PC-9 (cell line): ENCODE data around the gene VDR. TPM values are rescaled to one million over a fixed set of nuclear protein-coding genes. Genes with fewer than 3 reads are reported as not detected.
A peak's percentile ranks its signal among the peaks of the same experiment; 100 is the strongest.

ENCODE experiments used
- BruUV-seq: library from RNA; stranded (reverse); fragments of 400-500 nt; replicated peaks from 2 replicates; lab custom pipeline; 2021; lab: Mats Ljungman, UMichigan
- CTCF ChIA-PET: fragments of 300-600 bp; sonication (Branson Sonifier 250); formaldehyde crosslinking; loops from one replicate; lab custom pipeline; 2022; ENCODE audit warnings: antibody characterized with exemption; lab: Charles Lee
- POLR2A ChIA-PET: fragments of 300-600 bp; sonication (Branson Sonifier 250); formaldehyde crosslinking; loops from one replicate; lab custom pipeline; 2022; ENCODE audit warnings: antibody characterized with exemption; ENCODE audit not compliant: unreplicated experiment; lab: Charles Lee
- DNase-seq, 2 experiments: peaks; one replicate each; pipeline versions ENCODE4 v3.0.0 to v3.0.0-alpha.2; 2015 to 2022; ENCODE audit warnings: mixed read lengths in 1 of 2
- H2AFZ ChIP-seq: fragments of 200-600 bp; sonication (generic); 2 replicates; pipeline ENCODE4 v1.8.1; 2017; ENCODE audit warnings: antibody characterized with exemption
- H3F3A ChIP-seq: fragments of 200-600 bp; sonication (generic); 2 replicates; pipeline ENCODE4 v1.8.1; 2017; ENCODE audit warnings: antibody characterized with exemption, mild to moderate bottlenecking, low read depth; ENCODE audit not compliant: insufficient read depth
- H3K27ac ChIP-seq: fragments of 200-600 bp; sonication (generic); 2 replicates; pipeline ENCODE4 v1.6.1; 2016; ENCODE audit warnings: mixed run types
- H3K27me3 ChIP-seq: fragments of 200-600 bp; sonication (generic); 2 replicates; pipeline ENCODE4 v1.6.1; 2016; ENCODE audit warnings: low read depth, mixed run types; ENCODE audit not compliant: insufficient read depth
- H3K36me3 ChIP-seq: fragments of 200-600 bp; sonication (generic); 2 replicates; pipeline ENCODE4 v1.6.1; 2016; ENCODE audit warnings: low read depth, mixed run types
- H3K4me1 ChIP-seq: fragments of 200-600 bp; sonication (generic); replicated peaks from 2 replicates; pipeline ENCODE4 v1.6.1; 2016; ENCODE audit warnings: mixed run types; ENCODE audit not compliant: insufficient read depth
- H3K4me2 ChIP-seq: fragments of 200-600 bp; sonication (generic); 2 replicates; pipeline ENCODE4 v1.6.1; 2017; ENCODE audit warnings: mixed run types
- H3K4me3 ChIP-seq: fragments of 200-600 bp; sonication (generic); 2 replicates; pipeline ENCODE4 v1.6.1; 2016; ENCODE audit warnings: mixed run types
- H3K79me2 ChIP-seq: fragments of 200-600 bp; sonication (generic); 2 replicates; pipeline ENCODE4 v1.6.1; 2017; ENCODE audit warnings: low read depth, mixed run types
- H3K9me2 ChIP-seq: fragments of 200-600 bp; sonication (generic); 2 replicates; pipeline ENCODE4 v1.8.1; 2017; ENCODE audit warnings: mild to moderate bottlenecking; ENCODE audit not compliant: insufficient read depth
- H3K9me3 ChIP-seq: fragments of 200-600 bp; sonication (generic); 2 replicates; pipeline ENCODE4 v1.8.1; 2016; ENCODE audit warnings: low read depth; ENCODE audit not compliant: insufficient read depth
- H4K20me1 ChIP-seq: fragments of 200-600 bp; sonication (generic); 2 replicates; pipeline ENCODE4 v1.8.1; 2017; ENCODE audit not compliant: insufficient read depth
- EZH2 ChIP-seq: fragments of 200-600 bp; sonication (generic); IDR thresholded peaks from 2 replicates; pipeline ENCODE4 v1.8.0; 2017; ENCODE audit warnings: antibody characterized with exemption, low read depth
- intact Hi-C: fragments of 100-400 bp; cut with micrococcal nuclease; formaldehyde crosslinking; loops from one replicate; pipeline ENCODE4 v1.10.0; 2022; ENCODE audit not compliant: unreplicated experiment
- total RNA-seq: library from RNA; stranded (reverse); gene quantifications from 2 replicates; pipeline ENCODE4 v1.2.3, GENCODE V29; 2021
- TF ChIP-seq, protein P1 (sequence below): fragments of 200-600 bp; sonication (generic); conservative IDR thresholded peaks from 2 replicates; pipeline ENCODE4 v1.6.1; 2017; ENCODE audit warnings: mixed run types, antibody characterized with exemption, mild to moderate bottlenecking, moderate library complexity

Gene VDR
- total RNA-seq, 1 experiment from 2014 or later = 12.3 TPM

- ChIA-PET CTCF (interaction anchor here (0.6 to 1.8 kb wide), 3 partner anchors 47 to 266 kb away, joined by 3 to 8 read pairs (median 4); no protein-coding TSS in a partner anchor), POLR2A (interaction anchor here (0.6 kb wide), 1 partner anchor 174 kb away, joined by 3 read pairs; the partner anchor contains the start of gene ENDOU)
- H4K20me1 ChIP-seq = no peaks in the 10 kb centered on the region
- BruUV-seq = no TSS peak
- H3K9me2 ChIP-seq = no peaks in the 10 kb centered on the region
- intact Hi-C loops = no loop called here
- TF ChIP-seq, protein P1, sequence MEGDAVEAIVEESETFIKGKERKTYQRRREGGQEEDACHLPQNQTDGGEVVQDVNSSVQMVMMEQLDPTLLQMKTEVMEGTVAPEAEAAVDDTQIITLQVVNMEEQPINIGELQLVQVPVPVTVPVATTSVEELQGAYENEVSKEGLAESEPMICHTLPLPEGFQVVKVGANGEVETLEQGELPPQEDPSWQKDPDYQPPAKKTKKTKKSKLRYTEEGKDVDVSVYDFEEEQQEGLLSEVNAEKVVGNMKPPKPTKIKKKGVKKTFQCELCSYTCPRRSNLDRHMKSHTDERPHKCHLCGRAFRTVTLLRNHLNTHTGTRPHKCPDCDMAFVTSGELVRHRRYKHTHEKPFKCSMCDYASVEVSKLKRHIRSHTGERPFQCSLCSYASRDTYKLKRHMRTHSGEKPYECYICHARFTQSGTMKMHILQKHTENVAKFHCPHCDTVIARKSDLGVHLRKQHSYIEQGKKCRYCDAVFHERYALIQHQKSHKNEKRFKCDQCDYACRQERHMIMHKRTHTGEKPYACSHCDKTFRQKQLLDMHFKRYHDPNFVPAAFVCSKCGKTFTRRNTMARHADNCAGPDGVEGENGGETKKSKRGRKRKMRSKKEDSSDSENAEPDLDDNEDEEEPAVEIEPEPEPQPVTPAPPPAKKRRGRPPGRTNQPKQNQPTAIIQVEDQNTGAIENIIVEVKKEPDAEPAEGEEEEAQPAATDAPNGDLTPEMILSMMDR = no peak
- TF ChIP-seq EZH2 = no peak
- no peak overlapping the region for H2AFZ ChIP-seq
- H3K36me3 ChIP-seq = peaks cover 4% of the 10 kb centered on the region; the same call in 1 of the 2 replicates
- no peaks in the 10 kb centered on the region for H3K27me3 ChIP-seq
- no peak overlapping the region for H3K4me3 ChIP-seq
- peaks cover 71% of the 10 kb centered on the region for H3K4me1 ChIP-seq
- H3K9me3 ChIP-seq = no peaks in the 10 kb centered on the region
- H3F3A ChIP-seq = peaks cover 44% of the 10 kb centered on the region
- H3K79me2 ChIP-seq = peaks cover 58% of the 10 kb centered on the region
- 0 out of 2 replicates have a peak overlapping the region, but pooled peaks have one; percentile 57 for H3K4me2 ChIP-seq
- no peak overlapping the region for H3K27ac ChIP-seq
- no peak for DNase-seq
Observed at GRCh38 chr12:47899466-47899865, 5.3 kb downstream of the VDR start.

DNA sequence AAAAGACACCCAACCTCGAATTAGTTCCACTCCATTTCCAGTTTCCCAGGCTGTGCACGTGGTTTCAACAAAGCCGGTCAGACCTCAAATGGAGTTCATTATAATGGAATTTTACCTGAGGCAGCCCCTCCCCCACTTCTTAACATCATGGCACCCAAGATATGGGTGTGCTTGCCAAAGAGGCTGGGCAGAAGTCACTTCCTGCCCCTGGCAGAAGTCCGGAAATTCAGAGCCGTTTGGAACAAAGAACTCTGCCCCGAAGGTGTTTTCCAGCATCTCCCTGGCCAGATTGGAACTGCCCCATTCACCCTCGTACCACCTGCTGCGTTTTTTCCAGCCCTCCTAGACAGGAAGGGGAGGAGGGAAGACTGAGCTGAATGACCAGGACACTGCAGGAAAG, 8.2 kb downstream of the VDR start:
- Histone ChIP-seq H4K20me1 (no peaks in the 10 kb centered on the region), H3K79me2 (peaks cover 36% of the 10 kb centered on the region), H3K36me3 (peaks cover 4% of the 10 kb centered on the region; the same call in 1 of the 2 replicates), H3K4me2 (peak overlapping the region; percentile 62), H3K9me2 (no peaks in the 10 kb centered on the region), H3K4me3 (0 out of 2 replicates have a peak overlapping the region, but pooled peaks have one; percentile 22), H3F3A (peaks cover 38% of the 10 kb centered on the region), H3K27ac (peak overlapping the region; percentile 67), H3K27me3 (no peaks in the 10 kb centered on the region), H3K4me1 (peaks cover 49% of the 10 kb centered on the region), H3K9me3 (no peaks in the 10 kb centered on the region), H2AFZ (0 out of 2 replicates have a peak overlapping the region, but pooled peaks have one; percentile 49)
- DNase-seq = peak; percentile 86 to 89
- TF ChIP-seq, protein P1 = no peak
- TF ChIP-seq EZH2 = no peak
- ChIA-PET POLR2A (interaction anchor here (0.7 kb wide), 1 partner anchor 9 kb away, joined by 6 read pairs; no protein-coding TSS in a partner anchor), CTCF (interaction anchor here (0.6 to 1.0 kb wide), 5 partner anchors 53 to 1037 kb away, joined by 3 to 4 read pairs (median 3); no protein-coding TSS in a partner anchor)
- intact Hi-C loops = no loop called here
- no TSS peak for BruUV-seq

DNA sequence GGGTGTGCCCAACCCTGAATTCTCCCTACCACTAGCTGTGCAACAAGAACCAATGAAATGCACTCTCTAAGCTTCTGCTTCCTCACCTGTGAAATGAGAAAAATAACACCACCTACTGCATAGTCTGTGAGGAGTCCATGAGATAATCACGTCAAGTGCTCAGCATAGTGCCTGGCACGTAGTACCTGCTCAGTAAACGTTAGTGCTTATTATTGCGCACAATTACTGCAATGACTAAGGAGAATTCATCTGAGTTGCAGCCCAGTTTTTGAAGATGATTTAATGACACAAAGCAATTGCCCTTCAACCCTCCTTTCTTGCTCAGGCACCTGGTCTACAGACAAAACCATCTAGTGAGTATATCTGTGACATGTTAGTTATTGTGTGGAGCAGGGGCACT, 8.8 kb downstream of the VDR start:
- peaks cover 43% of the 10 kb centered on the region for H3K4me1 ChIP-seq
- 0 out of 2 replicates have a peak overlapping the region, but pooled peaks have one; percentile 49 for H2AFZ ChIP-seq
- ChIA-PET CTCF (no interaction called here), POLR2A (no interaction called here)
- H3K79me2 ChIP-seq = peaks cover 34% of the 10 kb centered on the region
- H3K9me3 ChIP-seq = no peaks in the 10 kb centered on the region
- peak overlapping the region; percentile 62 for H3K4me2 ChIP-seq
- H3K36me3 ChIP-seq = peaks cover 4% of the 10 kb centered on the region; the same call in 1 of the 2 replicates
- H3F3A ChIP-seq = peaks cover 32% of the 10 kb centered on the region
- H3K27ac ChIP-seq = peak overlapping the region; percentile 67
- no TSS peak for BruUV-seq
- TF ChIP-seq EZH2 = no peak
- TF ChIP-seq, protein P1 = no peak
- DNase-seq = no peak
- intact Hi-C loops = no loop called here
- no peaks in the 10 kb centered on the region for H3K9me2 ChIP-seq
- no peaks in the 10 kb centered on the region for H4K20me1 ChIP-seq
- H3K4me3 ChIP-seq = no peak overlapping the region
- no peaks in the 10 kb centered on the region for H3K27me3 ChIP-seq
